NCI-H2029 (cell line): ENCODE measurements around the gene VWCE.
A peak's percentile ranks its signal among the peaks of the same experiment; 100 is the strongest.

Experiments
- DNase-seq: peaks from one replicate; lab custom pipeline; 2025; lab: John Stamatoyannopoulos, UW

The VWCE gene, protein sequence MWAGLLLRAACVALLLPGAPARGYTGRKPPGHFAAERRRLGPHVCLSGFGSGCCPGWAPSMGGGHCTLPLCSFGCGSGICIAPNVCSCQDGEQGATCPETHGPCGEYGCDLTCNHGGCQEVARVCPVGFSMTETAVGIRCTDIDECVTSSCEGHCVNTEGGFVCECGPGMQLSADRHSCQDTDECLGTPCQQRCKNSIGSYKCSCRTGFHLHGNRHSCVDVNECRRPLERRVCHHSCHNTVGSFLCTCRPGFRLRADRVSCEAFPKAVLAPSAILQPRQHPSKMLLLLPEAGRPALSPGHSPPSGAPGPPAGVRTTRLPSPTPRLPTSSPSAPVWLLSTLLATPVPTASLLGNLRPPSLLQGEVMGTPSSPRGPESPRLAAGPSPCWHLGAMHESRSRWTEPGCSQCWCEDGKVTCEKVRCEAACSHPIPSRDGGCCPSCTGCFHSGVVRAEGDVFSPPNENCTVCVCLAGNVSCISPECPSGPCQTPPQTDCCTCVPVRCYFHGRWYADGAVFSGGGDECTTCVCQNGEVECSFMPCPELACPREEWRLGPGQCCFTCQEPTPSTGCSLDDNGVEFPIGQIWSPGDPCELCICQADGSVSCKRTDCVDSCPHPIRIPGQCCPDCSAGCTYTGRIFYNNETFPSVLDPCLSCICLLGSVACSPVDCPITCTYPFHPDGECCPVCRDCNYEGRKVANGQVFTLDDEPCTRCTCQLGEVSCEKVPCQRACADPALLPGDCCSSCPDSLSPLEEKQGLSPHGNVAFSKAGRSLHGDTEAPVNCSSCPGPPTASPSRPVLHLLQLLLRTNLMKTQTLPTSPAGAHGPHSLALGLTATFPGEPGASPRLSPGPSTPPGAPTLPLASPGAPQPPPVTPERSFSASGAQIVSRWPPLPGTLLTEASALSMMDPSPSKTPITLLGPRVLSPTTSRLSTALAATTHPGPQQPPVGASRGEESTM

DNA sequence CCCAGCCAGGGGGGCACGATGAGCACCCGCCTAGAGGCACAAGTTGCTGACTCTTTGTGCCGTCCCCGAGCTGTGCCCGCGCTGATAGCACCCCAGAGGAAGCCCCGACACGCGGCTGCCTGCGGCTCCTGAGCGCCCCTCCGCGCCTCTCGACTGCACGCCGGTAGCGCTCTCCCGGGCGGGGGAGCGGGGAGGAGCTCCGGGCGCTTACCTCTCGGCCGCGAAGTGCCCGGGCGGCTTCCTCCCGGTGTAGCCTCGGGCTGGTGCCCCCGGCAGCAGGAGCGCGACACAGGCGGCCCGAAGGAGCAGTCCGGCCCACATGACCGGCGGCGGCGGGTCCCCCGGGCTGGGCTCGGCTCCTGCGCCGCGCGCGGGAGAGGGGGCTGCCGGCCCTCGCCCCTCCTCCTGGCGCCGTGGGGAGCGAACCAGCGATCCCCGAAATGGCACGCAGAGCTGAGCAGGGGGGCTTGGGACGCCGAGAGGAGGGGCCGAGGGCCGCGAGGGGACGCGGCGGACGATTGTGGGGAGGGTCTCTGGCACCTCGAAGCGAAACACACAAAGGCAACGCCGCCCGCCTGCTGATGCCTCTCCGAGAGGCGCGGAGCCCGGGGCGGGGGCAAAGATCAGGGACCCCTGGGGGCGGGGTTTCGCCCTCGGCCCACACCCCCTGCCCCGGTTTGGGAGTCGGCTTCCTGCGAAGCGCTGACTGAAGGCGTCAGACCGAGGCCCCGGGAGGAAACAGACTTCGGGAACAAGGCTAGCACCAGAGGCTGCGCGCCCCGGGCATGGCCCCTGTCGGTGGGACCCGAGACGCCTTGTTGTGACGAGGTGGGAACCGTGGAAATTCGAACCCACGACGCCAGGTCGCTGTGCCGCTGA, at the start of gene VWCE:
Gene VWCE (minus strand): TSS at position 600 of the 879 bp plus-strand sequence. CDS start 279 bp downstream, at position 321.
- peak; percentile 30 for DNase-seq

DNA sequence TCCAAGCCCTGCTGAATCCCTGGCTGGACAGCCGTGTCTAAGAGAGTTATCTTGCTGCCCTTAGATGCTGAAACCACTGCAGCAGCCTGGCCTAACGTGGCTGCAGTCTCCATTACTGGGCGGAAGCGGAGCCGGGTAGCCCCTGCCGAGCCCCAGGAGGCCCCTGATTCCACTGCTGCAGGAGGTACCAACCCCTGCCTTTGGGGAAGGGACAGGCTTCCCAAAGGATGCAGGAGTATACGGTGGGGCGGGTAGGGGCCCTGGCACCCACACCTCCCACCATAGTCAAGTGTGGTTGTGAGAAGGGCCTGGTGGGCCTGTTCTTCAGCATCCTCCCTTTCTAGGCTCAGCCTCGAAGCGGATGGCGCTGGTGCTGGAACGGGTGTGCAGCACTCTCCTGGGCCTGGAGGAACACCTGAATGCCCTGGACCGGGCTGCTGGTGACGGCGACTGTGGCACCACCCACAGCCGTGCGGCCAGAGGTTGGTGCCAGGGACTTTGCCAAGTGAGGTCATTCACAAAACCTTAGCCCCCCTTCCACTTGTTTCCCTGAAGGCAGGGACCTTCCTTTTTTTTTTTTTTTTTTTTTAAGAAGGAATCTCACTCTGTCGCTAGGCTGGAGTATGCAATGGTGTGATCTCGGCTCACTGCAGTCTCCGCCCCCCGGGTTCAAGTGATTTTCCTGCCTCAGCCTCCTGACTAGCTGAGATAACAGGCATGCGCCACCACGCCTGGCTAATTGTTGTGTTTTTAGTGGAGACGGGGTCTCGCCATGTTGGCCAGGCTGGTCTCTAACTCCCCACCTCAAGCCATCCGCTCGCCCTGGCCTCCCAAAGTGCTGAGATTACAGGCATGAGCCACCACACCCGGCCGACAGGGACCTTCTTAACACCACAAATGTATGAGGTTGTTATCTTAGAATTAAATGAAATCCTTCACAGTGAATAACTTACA, 49.0 kb upstream of the VWCE start:
- no peak for DNase-seq

DNA sequence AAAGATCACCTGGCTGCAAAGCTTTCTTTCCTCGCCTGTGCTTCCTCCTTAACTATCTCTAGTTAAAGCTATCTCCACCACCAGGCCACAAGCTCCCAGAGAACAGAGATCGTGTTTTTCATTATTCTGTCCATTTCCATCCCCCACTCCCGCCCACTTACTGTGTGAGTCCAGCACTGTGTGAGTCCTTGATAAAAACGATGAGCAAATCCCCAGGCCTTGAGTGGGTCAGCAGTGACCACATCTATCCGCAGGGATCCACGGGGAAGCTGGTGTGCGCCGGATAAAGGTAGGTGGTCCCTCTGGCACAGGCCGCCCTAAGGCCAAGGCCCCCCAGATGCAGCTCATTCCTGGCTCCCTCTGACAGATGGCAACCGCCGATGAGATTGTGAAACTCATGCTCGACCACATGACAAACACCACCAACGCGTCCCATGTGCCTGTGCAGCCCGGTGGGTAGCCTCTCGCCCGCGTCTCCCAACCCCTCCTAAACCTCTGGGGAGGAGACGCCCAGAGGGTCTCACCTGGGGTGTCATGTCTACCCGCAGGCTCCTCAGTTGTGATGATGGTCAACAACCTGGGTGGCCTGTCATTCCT, 47.2 kb upstream of the VWCE start:
- no peak for DNase-seq

DNA sequence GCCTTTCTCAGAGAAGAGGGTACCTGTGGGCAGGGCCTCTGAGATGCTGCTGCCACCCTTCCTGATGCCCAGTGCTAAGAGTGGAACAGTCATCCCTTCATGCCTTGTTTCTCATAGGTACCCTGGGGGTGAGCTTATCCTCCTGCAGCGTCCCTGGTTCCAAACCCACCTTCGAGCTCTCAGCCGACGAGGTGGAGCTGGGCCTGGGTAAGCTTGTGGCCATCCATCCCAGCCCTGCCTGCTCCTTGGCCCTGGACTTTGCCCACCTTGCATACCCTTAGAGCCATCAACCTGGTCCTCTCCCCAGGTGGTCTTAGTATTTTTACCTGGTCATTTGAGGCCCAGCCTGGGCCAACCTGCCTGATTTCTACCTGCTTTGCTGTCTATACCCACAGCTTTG, 46.6 kb upstream of the VWCE start:
- no peak for DNase-seq

DNA sequence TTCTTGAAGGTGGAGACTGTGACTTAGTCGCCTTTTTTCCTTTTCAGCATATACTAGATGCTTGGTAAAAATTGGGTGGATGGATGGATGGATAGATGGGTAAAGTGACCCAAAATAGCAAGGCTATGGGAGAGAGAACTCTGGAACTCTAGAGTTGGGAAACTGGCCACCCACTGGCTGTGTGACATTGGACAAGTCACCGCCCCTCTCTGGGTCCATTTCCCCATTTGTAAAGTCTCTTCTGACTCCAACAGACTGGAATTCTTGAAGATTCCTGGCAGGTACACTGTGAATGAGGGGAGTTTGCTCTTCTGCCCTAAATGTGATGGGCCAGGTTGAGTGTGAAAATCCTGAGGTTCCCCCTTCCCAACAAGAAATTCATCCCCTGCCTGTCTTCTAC, 45.9 kb upstream of the VWCE start:
- DNase-seq = no peak

DNA sequence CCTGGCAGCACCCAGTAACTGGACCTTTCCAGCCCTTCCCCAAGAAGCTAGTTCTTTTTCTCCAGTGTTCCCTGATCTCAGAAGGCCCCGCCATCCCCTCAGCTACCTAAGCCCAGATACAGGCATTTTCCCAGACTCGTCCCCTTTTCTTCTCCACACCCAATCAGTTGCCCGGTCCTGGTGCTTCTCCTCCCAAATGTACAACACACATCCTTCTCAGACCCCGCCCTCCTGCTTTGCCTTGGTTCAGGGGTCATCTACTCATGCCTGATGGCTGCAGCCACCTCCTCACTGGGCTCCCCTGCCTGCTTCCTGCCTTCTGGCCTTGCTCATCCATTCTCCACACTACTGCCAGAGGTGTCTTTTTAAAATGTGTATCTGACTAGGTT, 44.4 kb upstream of the VWCE start:
- DNase-seq = no peak

DNA sequence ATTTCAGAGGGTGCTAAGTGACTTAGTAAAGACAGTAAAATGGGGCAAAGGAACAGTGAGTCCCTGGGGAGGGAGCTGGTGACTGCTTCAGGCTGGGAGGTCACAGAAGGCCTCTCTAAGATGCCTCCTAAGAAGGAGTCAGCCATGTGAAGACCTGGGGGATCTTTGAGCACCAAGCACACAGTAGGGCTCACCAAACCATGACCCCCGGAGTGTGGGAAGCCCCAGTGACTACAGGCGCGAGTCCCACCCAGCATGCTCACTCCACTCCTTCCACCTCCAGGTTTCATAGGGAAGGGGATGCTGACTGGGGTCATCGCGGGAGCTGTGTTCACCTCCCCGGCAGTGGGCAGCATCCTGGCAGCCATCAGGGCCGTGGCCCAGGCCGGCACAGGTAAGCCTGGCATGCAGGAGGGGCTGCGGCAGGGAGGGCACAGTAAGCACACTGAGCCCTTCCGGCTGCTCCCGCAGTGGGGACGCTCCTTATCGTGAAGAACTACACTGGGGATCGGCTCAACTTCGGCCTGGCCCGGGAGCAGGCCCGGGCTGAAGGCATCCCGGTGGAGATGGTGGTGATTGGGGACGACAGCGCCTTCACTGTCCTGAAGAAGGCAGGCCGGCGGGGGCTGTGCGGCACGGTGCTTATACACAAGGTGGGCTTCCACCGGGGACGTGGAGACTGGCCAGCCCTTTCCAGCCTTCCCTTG, 43.8 kb upstream of the VWCE start:
- DNase-seq = no peak

DNA sequence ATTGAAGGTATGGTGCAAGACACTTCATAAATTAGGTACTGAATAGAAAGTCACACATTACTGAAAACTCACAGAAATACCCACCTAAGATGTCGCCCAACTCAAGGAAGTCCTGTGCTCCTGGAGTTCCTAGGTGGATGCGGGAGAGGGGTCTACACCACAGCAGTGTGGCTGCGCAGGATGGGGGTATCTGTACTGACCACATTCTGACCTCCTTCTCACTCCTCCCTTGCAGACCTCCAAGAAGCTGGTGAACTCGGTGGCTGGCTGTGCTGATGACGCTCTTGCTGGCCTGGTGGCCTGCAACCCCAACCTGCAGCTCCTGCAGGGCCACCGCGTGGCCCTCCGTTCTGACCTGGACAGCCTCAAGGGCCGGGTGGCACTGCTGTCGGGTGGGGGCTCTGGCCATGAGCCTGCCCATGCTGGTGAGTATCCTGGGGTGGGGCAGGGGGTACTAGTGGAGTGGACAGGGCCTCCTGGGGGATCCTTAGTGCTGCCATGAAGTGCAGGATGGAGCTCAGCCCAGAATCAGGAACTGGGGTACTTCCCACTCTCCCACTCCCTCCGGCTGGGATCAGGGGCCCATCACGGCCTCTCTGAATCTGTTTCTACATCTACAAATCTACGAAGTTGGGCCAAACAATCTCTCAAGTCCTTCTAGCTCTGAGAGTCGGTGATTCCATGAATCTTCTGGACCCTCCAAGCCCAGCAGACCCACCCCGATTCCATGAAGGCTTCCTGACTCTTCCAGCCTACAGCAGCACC, 42.8 kb upstream of the VWCE start:
- no peak for DNase-seq

DNA sequence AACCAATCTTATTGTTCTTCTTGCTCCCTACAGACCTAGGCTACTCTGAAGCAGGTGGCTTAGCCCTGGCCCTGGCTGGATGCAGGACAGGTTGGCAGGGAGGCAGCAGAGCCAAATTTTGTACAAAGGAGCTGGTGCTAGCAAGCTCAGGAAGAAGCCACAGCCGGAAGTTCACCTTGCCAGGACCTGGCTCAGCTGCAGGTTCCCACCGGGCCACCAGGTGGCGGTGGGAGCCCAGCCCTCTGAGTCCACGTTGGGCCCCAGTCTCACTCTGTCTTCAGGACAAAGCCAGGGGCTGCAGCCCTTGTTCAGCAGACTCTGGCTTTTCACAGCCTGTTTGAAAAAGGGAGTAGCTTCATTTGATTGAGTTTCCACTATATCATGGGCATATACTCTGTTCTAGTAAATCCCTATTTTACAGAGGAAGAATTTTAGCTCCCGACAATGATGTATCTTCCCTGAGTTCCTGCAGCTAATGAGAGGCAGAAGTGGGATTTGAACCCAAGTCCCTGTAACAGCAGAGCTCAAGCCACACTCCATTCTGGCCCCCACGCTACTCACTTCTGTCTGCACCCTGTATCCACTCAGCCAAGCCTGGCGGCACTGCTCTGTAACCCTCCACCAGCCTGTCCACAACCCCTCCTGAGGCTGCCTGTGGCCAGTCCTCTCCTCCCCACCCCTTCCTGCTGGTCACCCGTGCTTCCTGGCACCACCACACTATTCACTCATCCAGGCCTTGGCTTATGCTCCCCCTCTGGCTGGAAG, 41.2 kb upstream of the VWCE start:
- peak; percentile 80 for DNase-seq

DNA sequence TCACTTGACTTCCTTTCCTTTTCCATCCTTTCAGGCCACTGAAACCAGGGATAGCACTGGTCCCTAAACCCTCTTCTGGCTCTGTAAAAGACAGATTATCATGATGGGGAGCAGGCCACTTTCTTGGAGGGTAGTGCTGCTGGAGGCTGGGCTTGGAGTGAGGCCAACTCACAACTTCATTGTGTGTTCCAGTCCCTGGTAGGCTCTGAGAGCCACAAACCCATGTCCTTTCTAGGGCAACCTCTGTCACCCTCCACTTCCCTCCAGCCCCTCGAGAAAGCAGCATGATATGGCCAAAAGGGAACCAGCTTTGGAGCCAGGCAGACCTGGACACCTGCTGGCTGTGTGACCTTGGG, 40.2 kb upstream of the VWCE start:
- no peak for DNase-seq

DNA sequence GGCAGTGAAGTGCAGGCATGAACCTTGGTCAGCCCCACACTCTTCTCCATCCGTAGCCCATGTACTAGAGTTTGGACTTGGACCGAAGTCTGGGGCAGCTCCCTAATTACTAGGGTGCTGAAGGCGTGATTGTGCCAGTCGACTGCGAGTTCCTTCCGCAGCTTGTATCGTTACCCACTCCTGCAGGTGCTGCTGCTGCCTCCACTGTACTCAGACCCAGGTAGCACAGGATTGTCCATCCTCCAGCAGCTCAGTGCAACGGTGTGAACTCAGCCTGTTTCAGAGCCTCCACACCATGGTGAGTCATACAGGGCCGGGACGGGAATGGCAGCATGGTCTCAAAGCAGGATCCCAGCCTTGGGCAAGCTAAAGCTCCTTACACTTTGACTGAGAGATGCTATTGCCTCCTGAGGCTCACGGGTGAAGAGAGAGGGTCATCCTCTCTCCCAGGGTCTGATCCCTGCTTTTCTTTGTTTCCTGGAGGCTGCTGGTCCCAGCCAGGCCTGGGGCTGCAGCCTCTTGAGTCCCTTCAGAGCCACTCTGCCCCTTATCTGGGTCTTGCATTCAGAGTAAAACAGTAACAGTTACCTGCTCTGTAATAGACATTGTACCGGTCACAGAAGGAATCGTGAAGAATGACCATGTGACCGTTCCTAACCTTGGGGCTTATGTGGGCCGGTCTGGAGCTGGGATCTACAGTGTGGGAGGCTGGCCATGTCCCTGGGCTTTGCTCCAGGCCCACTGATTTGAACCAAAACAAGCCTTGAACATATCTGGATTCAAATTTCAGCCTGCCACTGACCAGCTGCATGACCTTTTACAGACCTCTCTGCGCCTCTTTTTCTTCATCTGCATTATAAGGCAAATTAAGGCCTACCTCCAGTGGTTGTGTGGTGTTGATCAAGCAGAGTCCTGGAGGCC, 39.6 kb upstream of the VWCE start:
- no peak for DNase-seq

DNA sequence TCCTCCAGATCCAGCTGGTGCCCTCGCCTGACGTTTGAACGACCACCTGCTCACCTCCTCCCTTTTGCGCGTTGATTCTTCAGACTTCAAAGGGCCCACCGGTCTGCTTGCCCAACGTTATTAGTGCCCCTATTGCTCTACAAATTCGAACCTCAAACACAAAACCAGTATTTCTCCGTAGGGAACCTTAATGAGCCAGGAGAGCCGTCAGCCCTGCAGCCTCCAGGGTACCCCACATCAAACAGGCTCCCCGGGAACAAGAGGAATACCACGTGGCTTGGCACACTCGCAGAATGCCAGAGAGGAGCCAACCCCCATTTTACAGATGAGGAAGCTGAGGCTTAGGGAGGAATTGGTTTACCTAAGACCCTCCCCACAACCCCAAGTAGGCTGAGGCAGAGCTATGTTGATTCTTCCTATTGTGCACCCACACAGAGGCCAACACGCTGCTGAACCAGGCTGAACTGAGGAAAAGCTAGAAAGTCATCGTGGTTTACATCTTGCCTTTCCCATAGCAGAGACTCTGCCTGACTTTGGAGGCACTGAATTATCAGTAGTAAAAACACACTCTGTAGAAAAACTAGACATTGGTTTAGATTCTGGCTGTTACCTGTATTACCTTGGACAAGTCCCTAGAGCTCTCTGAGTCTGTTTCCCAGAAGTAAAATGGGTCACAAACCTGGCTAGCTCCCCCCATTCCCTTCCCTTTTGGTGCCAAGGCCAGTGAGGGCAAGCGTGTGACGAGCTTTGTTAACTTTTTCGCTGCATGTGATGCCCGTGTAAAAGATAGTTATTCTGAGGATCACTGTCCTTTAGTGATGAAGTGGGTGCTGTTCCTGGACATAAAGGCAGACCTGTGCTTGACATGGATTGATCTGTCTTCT, 38.7 kb upstream of the VWCE start:
- no peak for DNase-seq

DNA sequence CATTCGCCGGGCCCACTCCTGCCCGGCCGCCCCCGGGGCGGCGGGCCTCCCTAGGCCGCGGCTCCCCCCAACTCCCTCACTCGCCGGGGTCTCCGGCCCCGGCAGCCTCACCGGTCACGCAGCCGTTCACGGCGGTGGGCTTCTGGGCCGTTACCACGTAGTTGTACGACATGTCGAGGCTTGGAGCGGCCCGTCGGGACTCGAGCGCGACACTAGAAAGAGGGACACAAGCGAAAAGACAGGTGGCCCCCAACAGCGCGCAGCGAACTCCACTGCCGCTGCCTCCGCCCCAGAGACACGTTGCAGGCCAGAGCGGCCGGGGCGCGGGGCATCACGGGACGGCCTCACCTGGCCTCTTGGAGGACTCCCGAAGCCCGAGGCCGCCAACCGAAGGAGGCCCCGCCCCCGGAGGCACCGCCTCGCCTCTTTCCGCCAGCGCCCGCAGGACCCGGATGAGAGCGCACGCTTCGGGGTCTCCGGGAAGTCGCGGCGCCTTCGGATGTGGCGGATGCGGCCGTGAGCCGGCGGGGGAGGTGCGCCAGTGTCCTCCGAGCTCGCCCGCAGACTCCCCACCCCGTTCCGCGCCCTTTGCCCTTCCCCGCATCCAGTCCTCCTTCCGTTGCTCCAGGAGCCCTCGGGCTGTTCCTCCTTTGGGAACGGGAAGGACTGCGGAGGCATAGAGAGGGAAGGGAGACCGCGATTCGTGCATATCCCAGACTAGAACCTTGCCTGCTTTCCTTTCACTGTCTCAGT, 37.9 kb upstream of the VWCE start, which contains the start of the genes DDB1 and TKFC:
Gene DDB1 (minus strand): TSS at position 309 of the 753 bp plus-strand sequence. CDS start 137 bp downstream, at position 172.
Gene TKFC (plus strand): TSS at position 432 of the 753 bp plus-strand sequence. CDS start 1,501 bp downstream, outside the sequence.
- DNase-seq = peak; percentile 93

DNA sequence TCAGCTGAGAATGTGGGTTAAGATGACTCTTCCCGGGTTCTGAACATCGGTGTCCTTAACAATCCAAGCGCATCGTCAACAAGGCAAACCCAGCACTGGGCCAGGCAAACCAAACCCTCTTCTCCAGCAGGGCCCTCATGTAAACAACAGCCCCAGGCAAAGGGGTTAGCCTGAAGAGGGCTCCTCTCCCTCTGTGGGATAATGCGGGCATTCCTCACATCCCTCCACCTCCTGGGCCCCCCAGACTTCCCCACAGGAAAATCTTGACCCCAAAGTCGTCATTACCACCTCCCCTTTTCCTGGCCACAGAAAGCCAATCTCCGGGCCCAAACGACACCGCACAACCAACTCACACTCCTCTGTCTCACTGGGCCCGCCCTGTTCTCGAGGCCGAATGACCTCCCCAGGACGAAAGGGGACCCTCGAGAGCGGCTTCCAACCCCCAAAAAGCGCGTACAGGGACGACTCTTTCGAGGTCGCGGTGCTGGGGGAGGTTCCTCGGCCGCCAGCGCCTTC, 37.2 kb upstream of the VWCE start:
- peak; percentile 4 for DNase-seq

DNA sequence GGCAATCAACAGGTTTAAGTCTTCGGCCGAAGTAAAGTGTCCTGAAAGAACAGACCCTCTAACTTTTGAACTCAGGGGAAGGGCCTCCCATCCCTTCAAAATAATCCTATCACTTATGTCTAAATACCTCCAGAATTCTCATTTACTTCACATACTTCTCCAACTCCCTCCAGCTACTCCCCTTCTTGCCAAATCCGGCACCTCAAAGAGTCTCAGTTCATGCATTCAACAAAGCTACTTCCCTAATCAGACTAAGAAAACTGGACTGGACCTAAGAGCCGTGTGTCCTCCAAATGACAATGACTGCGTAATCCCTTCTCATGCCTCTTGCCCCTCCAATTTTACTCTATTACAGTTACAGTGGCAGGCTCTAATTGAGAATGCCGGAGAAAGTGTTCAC, 36.5 kb upstream of the VWCE start:
- no peak for DNase-seq
